Measurements from ENCODE around the gene CAPS. TPM values are rescaled to one million over a fixed set of nuclear protein-coding genes. Genes with fewer than 3 reads are reported as not detected.

The CAPS gene
- total RNA-seq, 3 donors from 2014 or later: 9.4 to 19.0 (median 16.4) TPM

DNA sequence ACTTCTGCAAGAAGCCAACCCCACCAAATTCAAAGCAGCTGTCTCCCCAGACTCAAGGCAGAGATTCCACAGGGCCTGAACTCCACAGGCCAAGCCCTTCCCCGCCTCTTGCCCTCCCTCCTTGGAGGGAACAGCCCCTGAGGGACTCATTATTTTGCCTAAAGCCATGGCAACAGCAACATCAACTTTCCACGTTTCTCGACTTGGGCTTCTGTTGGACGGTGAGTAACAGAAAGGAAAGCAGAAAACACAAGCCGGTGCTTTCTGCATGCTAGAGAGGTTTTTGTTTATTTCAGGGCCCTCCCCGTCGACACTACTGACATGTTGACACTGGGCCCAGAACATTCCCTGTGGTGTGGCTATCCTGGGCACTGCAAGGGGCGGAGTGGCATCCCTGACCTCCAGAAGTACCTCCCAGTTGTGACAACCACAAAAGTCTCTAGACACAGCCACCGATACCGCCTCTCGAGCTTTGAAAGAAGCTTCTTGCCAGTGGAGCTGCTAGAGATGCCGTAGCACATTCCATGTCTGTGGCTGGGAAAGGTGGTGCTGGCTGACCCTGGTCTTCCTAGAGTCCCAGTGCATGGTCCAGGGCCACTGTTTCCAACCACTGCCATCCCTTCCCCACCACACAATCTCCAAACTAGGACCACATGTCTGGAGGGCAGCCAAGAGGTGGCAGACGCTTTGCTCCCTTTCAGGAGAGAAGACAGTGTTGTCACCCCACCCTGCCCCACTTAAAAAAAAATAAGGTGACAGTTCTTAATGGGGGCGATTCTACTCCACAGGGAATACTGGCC lies 12.8 kb downstream of the CAPS start:
- no peak for TF ChIP-seq POLR2A (IDR thresholded peaks at IDR 0.05)
- TF ChIP-seq POLR2AphosphoS5 (IDR thresholded peaks at IDR 0.05): peak in 2 of 3 donors; percentile 62 to 89

DNA sequence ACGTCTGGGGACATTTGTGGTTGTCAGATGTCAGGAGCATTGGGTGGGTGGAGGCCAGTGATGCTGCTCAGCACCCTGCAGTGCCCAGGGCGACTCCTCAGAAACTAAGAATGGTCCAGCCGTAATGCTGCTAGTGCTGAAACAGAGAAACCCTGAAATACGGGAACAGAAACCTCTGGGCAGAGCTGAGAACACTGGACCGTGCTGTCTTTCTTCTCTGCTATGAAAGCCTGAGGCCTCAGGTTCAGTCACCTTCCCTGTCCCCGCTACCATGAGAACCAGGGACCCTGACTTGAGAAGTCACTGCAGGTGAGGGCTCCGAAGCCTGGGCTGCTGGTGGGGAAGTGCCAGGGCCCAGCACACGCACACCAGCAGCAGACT lies 13.4 kb downstream of the CAPS start:
- H3K27me3 ChIP-seq: no peaks in the 10 kb centered on the region
- H3K4me3 ChIP-seq: no peak overlapping the region
- H3K9me3 ChIP-seq: no peaks in the 10 kb centered on the region
- DNase-seq (ENCODE audit: low spot score in 2 of 2): no peak
- no peak for TF ChIP-seq POLR2AphosphoS5 (IDR thresholded peaks at IDR 0.05)
- TF ChIP-seq, protein P1, sequence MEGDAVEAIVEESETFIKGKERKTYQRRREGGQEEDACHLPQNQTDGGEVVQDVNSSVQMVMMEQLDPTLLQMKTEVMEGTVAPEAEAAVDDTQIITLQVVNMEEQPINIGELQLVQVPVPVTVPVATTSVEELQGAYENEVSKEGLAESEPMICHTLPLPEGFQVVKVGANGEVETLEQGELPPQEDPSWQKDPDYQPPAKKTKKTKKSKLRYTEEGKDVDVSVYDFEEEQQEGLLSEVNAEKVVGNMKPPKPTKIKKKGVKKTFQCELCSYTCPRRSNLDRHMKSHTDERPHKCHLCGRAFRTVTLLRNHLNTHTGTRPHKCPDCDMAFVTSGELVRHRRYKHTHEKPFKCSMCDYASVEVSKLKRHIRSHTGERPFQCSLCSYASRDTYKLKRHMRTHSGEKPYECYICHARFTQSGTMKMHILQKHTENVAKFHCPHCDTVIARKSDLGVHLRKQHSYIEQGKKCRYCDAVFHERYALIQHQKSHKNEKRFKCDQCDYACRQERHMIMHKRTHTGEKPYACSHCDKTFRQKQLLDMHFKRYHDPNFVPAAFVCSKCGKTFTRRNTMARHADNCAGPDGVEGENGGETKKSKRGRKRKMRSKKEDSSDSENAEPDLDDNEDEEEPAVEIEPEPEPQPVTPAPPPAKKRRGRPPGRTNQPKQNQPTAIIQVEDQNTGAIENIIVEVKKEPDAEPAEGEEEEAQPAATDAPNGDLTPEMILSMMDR (IDR thresholded peaks at IDR 0.05): no peak
- TF ChIP-seq POLR2A (IDR thresholded peaks at IDR 0.05): no peak
- peak overlapping the region; percentile 73 to 90 for H3K27ac ChIP-seq
- intact Hi-C loops (cut with DNase I; ENCODE audit: low total_unique reads): loop anchor here (5.0 kb wide), 1 partner anchor 940 kb away; no protein-coding TSS in a partner anchor
- no peaks in the 10 kb centered on the region for H3K4me1 ChIP-seq
- H3K36me3 ChIP-seq: peaks cover 18% of the 10 kb centered on the region

More for the DNA sequence above, 12.8 kb downstream of the CAPS start:
- Histone ChIP-seq H3K4me1 (no peaks in the 10 kb centered on the region), H3K27me3 (no peaks in the 10 kb centered on the region), H3K9me3 (no peaks in the 10 kb centered on the region), H3K36me3 (peaks cover 18% of the 10 kb centered on the region), H3K27ac (peak overlapping the region; percentile 73 to 90), H3K4me3 (no peak overlapping the region)
- intact Hi-C loops (cut with DNase I; ENCODE audit: low total_unique reads): loop anchor here (5.0 kb wide), 1 partner anchor 940 kb away; no protein-coding TSS in a partner anchor
- peak; percentile 52 to 57 for DNase-seq (ENCODE audit: low spot score in 2 of 2)

DNA sequence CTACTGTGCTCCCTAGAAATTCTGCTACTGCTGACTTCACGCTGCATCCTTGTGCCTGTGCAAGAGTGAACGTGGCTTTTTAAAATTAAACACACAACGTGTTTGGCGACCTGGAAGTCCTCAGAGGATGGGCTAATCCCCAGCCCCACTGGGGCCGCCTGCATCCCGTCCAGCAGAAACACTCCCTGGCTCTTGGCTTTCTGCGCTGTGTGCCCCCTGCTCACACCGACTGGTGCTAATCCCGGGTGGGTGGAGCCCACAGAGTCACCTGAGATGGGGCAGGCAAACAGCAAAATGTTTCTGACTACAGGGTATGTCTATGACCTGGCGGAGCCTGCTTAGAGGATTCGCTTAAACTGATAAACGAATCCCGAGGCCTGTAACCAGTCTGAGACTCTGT lies 15.1 kb downstream of the CAPS start:
- no peaks in the 10 kb centered on the region for H3K4me1 ChIP-seq
- peak overlapping the region in 1 of 2 donors; percentile 46 for H3K27ac ChIP-seq
- intact Hi-C loops (cut with DNase I; ENCODE audit: low total_unique reads): loop anchor here (5.0 kb wide), 1 partner anchor 938 kb away; no protein-coding TSS in a partner anchor
- no peak for TF ChIP-seq POLR2A (IDR thresholded peaks at IDR 0.05)
- TF ChIP-seq, protein P1 (IDR thresholded peaks at IDR 0.05): no peak
- no peak for TF ChIP-seq POLR2AphosphoS5 (IDR thresholded peaks at IDR 0.05)
- H3K27me3 ChIP-seq: no peaks in the 10 kb centered on the region
- peaks cover 11% of the 10 kb centered on the region for H3K36me3 ChIP-seq
- no peak overlapping the region for H3K4me3 ChIP-seq
- DNase-seq (ENCODE audit: low spot score in 2 of 2): peak in 1 of 2 donors; percentile 43
- H3K9me3 ChIP-seq: no peaks in the 10 kb centered on the region

DNA sequence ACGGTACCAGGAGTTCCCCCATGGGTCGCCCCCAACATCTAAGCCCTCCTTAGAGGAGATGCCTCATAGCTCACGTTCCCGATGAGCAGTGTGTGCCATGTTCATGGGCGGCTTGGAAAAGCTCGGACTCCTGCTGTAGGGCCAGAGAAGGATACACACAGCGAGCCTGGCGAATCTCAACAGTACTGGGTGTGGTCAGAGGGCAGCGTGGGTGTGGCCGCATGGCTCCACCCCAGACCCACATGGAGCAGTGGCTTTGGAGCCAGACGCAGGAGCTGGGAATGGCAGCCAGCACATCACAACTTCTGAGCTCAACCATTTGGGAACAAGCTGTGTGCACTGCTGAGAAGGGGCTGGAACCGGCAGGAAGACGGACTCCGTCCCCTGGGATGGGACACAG lies 15.6 kb downstream of the CAPS start:
- peak in 1 of 2 donors; percentile 38 for DNase-seq (ENCODE audit: low spot score in 2 of 2)
- Histone ChIP-seq H3K4me3 (no peak overlapping the region), H3K4me1 (no peaks in the 10 kb centered on the region), H3K27ac (peak overlapping the region in 1 of 2 donors; percentile 46), H3K27me3 (no peaks in the 10 kb centered on the region), H3K9me3 (no peaks in the 10 kb centered on the region), H3K36me3 (peaks cover 11% of the 10 kb centered on the region)
- TF ChIP-seq POLR2A (IDR thresholded peaks at IDR 0.05) (no peak), POLR2AphosphoS5 (IDR thresholded peaks at IDR 0.05) (no peak)
- TF ChIP-seq, protein P1 (IDR thresholded peaks at IDR 0.05): no peak
- intact Hi-C loops (cut with DNase I; ENCODE audit: low total_unique reads): loop anchor here (5.0 kb wide), 1 partner anchor 938 kb away; no protein-coding TSS in a partner anchor

DNA sequence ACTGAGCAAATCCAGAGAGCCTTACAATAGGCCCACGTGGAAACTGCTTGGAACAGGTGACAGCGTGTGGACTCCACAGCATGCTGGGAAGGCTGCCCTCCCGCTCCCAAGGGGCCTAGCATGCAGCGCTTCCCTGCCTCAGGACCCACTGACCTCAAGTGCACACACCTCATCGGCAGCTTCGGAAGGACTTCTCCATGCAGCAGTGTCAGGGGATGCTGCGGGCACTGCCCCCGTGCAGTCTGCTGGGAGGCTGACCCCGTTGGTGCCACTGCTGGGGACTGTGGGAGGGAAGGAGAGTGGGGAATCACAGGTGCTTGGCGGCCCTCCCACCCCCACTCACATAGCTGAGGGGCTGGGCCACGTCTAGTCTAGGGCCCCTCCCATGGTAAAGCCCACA lies 17.2 kb downstream of the CAPS start:
- intact Hi-C loops (cut with DNase I; ENCODE audit: low total_unique reads): no loop called here

More for the DNA sequence above, 17.2 kb downstream of the CAPS start:
- H3K36me3 ChIP-seq: peaks cover 11% of the 10 kb centered on the region
- H3K27me3 ChIP-seq: no peaks in the 10 kb centered on the region
- no peak overlapping the region for H3K4me3 ChIP-seq
- no peaks in the 10 kb centered on the region for H3K4me1 ChIP-seq
- no peak for TF ChIP-seq POLR2AphosphoS5 (IDR thresholded peaks at IDR 0.05)
- TF ChIP-seq POLR2A (IDR thresholded peaks at IDR 0.05): no peak
- TF ChIP-seq, protein P1 (IDR thresholded peaks at IDR 0.05): no peak
- DNase-seq (ENCODE audit: low spot score in 2 of 2): no peak
- no peak overlapping the region for H3K27ac ChIP-seq
- H3K9me3 ChIP-seq: no peaks in the 10 kb centered on the region
